ENCODE results near the gene KCNJ16.

KCNJ16 gene

DNA sequence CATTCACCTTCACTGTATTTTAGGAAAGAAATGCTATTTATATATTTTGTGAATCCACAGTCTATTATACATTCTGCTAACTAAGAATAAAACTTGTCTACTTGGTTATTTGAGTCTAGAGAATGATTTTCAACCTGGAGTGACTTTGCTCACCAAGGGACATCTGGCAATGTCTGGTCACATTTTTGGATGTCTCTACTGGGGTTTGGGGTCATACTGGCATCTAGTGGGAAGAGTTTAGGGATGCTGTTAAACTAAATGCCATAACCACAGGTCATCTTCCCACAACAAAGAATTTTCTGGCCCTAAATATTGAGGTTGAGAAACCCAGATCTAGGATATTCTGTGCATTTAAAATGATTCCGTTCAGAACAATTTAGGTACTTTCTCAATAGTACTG, 26.0 kb downstream of the KCNJ16 start:
- DNase-seq, result no peak

DNA sequence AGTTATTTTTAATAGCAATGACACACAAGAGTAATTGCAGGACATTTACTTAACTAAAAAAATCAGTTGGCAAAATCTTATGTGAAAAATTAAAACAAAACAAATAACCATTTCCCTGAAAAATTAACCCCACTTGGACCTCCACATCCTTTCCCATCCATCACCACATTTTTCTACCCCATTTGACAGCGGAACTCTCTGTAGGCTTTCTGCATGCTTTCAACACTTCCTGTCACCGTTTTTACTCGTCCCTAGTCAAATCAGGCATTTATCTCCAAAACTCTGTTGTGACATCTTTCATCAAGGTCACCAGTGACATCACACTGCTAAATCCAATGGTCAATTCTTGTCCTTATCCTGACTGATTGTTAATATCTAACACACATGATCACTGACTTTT, 27.5 kb downstream of the KCNJ16 start:
- peak; percentile 16 for DNase-seq

DNA sequence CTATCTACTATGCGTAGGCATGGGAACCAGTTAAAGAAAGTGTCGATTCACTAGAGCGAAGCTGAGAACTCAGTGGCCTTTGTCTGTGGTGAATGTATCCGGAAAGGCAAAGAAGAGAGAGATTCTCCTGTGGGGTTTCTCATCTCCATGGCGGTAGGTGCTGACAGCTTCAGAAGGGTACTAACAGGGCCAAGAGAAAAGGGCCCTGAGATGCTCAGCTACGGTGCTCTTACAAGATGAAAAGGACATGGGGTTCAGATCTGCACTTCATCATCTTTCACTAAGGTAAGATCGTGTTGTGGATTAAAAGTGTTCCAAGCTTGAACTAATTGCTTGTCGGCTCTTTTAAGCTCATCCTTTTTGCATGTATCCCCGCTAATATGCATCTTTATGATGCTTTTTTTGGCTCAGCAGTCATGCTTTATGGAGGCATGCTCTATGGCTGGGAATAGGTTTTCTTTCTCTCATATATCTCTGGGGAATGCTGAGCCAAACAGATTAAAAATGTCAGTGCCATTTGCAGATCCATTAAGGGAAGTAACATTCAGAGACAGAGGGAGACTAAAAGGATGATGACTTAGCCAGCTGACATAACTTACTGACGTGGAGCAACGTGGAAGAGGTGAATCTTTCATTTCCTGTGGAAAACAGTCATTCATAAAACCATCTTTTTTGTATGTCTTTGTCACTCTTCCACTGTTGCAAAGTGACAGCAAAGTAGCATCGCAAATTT, 29.9 kb downstream of the KCNJ16 start:
- DNase-seq, result peak; percentile 40

DNA sequence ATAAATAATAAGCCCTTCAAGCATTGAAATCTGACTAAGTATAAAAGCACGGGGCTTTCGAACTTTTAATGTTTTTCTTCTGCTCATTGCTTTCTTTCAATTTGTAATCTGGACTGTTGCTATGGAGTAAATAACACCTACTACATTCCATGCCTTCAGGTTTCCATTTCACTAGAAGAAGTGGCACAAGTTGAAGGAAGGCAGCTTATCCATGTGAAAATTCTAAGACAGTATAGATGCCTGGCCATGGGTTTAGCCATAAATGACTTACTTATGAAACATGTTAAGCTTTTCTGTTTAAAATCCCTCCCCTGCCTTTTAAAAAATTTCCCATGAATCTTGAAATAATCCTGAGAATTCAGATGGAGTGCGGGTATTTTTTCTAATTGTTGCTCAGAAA, 30.6 kb downstream of the KCNJ16 start:
- no peak for DNase-seq

DNA sequence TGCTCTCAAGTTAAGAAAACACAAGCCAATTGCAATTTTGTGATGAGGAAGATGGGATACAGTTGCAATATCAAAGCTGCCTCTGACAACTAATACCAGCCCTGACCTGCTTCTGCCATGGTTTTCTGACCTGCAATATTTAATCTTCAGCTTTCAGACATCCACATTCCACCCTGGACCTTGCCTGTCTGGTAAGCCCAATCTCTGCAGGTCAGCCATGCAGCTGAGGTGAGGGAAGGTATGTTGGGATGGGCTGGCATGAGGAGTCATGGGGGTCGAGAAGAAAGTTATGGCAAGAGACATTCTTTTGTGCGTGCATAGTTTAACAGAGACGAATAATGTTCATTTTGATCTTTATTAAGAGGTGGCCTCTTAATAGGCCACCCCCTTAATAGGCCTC, 31.5 kb downstream of the KCNJ16 start:
- DNase-seq, result no peak

DNA sequence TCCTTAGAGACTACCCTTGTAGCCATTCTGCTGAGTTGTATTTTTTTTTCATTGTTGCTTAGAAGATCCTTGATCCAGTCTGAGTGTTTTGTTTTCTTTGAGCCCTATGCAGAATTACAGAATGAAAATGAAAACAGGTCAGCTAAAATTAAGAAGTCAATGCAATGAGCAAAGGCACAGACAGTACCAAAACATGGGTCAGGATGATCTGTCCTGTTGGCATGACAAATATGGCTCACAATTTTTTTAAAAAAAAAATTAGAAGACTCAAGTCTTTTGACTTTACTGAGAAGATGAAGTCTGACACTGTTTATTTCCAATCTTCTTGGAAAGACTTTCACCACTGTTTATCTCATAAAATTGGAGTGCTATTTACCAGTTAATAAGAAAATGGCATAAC, 32.4 kb downstream of the KCNJ16 start:
- no peak for DNase-seq

DNA sequence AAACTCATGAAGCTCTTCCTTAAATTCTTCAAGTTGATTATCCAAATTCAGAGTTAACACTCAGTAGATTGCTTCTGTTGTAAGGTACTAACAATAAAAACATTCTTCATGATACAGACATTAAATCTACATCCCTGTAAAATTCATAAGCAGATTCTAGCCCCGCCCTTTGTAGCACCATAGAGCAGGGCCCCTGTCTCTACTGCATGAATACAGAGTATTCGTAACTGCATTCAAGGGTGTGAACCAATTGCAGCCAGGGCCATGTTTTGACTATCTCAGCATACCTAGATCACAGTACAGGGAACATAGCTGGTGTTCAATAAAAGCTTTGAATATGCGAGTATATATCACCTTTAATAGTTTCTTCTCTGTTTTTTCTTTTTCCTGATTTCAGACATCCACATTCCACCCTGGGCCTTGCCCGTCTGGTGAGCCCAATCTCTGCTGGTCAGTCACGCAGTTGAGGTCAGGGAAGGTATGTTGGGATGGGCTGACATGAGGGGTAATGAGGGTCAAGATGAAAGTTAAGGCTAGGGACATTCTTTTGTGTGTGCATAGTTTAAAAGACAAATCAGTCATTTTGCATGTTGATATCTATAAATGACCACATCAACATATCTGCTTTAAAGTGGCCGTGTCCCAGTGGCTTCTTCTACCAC, 33.0 kb downstream of the KCNJ16 start:
- DNase-seq, result no peak

DNA sequence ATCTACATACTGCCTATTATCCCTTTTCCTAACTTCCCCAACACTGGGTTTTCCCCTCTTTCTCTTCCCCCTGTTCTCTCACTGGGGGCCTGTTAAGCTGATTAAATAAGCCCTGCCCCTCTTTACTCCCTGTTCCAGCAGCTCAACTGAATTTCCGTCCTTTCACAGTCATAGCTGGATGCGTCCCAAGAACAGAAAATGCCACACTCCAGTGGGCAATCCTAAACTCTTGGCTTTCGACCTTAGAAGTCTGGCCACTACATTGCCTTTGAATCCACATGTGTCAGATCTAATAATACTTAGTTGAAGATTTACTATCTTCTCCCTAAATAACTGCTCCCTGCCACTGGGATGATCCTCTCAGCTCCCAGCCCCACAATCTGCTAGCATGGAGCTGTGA, 34.5 kb downstream of the KCNJ16 start:
- DNase-seq, result no peak

DNA sequence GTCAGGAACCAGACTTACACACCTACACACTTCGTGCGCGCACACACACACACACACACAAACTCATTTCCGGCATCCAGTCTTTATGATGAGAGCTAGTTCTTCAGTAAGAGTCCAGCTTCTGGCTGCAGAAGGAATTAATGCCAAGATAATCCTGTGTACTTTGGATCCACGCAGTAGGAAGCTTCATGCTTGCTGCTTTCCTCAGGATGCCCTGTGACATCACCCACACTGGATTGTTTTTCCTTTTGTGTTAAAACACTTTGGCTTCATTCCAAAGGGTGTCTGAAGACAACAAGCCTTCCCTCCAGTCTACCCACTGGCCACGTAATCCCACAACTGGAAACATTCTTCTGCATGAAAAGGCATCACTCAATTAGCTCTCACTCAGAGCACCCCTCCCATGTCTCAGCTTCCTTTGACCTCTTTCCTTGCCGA, 35.4 kb downstream of the KCNJ16 start:
- no peak for DNase-seq

DNA sequence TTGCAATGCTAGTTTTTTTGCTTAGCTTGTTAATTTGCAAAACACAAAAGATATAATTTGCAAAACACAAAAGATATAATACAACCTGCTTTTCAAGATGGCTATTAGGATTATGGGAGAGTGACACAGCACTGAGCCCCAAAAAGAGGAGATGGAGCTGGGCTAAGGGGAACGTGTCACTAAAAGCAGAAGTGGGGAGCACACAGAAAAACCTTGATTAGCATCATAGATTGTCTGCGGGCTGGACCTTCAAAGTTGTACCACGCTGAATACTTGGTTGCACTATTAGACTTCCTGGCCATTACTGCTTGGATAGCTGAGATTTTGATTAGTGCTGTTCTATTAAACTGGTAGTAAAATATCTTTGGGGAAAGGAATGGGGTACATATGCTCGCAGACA, 36.2 kb downstream of the KCNJ16 start:
- DNase-seq, result no peak

DNA sequence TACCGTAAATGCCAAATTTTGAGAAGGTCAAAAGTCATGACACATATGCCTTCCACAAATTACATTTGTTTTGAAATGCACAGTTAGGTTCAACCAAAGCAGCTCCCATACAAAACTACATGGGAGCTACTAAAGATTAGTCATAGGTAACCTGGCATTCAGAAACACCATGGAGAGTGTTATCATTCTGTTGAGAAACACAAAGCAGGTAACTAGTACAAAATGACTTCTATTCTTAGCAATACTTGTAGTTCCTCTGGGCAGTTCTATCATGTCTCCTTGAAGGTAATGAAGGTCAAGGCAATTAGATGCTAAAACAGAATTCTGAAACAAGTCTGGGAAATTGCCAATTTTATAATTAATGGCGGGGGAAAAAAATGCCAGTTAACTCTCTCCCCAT, 39.4 kb downstream of the KCNJ16 start:
- DNase-seq, result no peak

DNA sequence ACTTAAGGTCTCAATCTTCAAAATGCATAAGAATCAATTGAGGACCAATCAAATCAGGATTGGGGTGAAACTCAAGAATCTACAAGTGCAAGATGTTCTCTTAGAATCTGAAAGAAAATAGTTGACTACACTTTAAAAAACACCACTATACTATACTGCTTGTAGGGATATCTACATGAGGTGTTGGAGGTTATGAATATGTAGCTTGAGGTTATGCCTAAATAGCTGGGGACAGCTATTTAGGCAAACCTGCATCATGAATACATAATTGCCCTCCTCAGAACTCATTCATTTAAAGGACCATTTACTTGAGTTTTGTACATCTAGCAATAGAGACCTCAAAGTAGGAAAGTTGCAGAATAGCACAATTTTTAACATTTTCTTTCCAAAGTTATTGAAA, 40.1 kb downstream of the KCNJ16 start:
- no peak for DNase-seq

DNA sequence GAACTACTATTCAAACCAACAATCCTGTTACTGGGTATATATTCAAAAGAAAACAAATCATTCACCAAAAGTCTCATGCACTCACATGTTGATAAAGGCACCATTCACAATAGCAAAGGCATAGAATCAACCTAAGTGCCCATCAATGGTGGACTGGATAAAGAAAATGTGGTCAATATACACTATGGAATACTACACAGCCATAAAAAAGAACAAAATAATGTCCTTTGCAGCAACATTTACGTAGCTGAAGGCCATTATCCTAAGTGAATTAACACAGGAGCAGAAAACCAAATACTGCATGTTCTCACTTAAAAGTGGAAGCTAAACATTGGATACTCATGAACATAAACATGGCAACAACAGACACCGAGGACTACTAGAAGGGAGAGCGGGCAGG, 41.9 kb downstream of the KCNJ16 start:
- DNase-seq, result no peak

DNA sequence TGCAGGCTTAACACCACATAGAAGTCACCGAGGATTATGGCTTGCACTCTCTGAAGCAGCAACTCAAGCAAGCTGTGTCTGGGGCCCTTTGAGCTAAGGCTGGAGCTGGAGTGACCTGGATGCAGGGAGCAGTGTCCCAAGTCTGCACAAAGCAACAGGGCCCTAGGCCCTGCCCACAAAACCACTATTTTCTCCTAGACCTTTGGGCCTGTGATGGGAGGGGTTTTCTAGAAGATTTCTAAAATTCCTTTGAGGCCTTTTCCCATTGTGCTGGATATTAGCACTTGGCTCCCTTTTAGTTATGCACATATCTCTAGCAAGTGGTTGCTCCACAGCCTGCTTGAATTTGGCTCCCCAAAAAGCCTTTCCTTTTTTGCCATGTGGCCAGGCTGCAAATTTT, 44.5 kb downstream of the KCNJ16 start:
- no peak for DNase-seq

DNA sequence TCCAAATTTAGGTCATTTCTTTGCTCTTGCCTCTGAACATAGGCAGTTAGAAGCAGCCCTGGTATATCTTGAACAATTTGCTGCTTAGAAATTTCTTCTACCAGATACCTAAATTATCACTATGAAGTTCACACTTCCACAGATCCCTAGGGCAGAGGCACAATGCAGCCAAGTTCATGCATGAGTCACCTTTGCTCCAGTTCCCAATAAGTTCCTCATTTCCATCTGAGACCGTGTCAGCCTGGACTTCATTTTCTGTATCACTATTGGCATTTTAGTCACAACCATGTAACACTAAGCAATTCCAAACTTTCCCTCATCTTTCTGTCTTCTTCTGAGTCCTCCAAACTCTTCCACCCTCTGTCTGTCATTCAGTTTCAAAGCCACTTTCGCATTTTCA, 45.0 kb downstream of the KCNJ16 start:
- DNase-seq, result peak; percentile 88

DNA sequence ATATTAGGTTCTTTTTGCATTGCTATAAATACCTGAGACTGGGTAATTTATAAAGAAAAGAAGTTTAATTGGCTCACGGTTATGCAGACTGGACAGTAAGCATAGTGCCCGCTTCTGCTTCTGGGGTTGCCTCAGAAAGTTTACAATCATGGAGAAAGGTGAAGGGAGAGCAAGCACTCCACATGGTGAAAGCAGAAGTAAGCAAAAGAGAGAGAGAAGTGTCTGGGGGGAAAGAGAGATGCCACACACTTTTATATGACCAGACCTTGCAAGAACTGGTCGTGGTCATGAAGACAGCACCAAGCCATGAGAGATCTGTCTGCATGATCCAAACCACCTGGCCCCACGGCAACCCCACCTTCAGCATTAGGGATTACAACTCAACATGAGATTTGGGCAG, 45.4 kb downstream of the KCNJ16 start:
- DNase-seq, result peak; percentile 23

DNA sequence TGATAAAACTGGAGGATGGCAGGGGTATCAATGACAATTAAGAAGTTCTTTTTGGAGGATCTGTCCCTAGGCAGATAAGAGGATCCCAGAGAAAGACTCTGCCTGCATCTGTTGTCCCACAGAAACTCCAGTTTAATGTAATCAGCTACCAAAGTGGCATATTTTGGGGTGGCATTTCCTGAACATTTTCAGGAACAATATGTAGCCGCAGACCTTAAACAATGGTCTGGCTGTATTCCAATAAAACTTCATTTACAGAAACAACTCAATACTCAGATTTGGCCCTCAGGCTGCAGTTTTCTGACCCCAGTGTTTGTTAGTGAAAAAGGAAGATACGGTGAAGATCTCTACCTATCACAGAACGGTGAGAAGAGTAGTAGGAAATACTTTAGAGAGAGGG, 46.1 kb downstream of the KCNJ16 start:
- DNase-seq, result peak; percentile 31

DNA sequence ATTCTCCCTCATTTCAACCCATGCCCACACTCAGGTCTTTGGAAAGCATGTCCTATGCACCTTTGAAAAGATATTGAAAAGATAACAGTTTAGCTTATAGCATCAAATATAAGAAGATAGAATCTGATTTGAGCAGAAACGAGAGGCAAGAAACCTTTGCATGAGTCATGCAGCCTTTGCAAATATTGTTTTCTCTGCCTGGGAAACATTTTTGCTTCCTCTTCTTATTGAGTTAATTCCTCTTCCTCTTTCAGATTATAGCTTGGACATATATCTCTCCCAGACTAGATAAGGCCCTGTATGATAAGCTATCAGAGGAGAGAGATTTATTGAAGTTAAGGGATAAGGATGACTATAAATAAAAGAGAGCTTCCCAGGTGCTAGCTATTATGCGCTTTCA, 48.2 kb downstream of the KCNJ16 start:
- DNase-seq, result peak; percentile 76

DNA sequence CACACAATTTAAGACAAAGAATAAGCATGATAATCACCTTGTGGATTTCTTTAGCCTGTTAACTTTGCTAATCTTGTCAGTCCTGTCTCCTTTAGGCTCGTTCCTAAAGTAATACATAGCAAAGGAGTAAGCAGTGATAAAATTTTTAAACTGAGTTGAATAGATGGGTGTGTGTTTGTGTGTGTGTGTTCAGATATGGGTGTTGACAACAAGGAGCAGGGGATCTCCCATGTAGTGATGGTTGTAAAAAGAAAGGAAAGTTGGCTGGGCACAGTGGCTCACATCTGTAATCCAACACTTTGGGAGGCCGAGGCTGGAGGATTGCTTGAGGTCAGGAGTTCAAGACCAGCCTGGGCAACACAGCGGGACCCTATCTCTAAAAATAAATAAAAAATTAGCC, 49.7 kb downstream of the KCNJ16 start:
- DNase-seq, result no peak

DNA sequence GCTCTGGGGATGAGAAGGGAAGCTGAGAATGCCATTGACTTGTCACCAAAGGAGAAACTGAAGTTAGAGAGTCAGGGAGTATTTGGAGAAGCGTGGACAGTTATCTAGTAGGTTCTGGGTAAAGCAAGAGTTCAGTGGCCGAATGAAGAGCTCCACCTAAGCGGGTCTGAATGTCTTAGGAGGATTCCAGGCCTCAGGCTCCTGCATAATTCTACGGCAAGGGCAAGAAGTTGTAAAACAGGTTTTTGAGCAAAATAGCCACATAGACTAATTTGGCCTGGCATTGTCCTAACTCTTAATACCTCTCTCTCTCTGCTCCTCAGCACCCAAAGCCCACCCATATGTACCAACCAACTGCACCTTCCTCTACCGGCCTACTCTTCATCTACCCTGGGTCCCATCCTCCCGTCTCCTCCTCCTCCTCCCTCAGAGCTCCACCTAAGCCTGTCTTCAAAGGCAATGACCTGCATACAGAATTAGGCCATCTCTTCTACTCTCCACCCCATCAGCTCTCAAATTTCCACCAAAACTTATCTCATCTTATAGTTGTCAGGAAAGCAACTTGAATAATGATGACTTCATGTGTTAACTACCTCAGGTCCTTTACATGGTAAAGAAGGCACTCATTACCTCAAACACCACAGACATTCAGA, 52.3 kb downstream of the KCNJ16 start:
- DNase-seq, result no peak

DNA sequence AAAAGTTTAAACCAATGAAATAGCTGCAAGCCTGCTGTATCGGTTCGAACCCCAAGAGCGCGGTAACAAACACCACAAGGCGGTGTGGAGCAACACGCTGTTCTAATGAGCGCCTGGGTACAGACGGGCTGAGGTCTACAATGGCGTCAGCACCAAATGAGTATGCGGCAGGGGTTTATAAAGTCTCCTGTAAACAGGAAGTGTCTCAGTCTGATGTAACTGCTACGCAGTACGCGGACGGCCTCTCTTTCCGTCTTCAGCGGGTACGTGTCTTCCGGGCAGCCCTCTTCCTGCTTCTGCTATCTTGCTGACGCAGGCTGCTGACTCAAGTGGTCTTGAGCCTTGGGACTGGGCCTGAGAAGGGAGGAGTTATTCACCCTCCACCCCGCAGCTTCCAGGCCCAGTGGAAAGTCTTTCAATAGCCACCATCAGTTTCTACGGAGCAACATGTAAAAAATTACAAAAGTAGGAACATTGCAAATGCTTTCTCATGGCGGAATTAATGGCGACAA, 53.8 kb downstream of the KCNJ16 start:
- DNase-seq, result no peak

DNA sequence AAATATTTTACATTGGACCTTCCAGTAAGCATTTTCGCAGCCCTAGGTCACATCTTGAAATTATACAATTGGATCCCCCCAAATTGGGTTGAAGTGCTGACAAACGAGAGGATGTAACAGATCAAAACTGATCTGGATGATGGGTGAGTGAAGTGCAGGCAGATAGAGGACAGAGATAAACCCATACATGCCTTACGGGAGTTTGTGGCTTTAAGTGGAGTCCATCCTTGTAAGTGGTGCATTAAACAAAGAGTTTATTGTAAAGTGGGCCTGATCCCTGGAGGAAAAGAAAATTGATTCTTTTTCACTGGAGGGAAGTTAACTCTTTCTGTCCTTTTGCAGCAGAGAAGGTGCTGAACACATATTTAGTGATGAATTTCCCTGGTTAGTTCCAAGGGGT, 55.3 kb downstream of the KCNJ16 start:
- DNase-seq, result no peak

DNA sequence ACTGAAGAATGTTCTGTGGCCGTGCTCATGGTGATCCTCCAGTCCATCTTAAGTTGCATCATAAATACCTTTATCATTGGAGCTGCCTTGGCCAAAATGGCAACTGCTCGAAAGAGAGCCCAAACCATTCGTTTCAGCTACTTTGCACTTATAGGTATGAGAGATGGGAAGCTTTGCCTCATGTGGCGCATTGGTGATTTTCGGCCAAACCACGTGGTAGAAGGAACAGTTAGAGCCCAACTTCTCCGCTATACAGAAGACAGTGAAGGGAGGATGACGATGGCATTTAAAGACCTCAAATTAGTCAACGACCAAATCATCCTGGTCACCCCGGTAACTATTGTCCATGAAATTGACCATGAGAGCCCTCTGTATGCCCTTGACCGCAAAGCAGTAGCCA, 57.5 kb downstream of the KCNJ16 start:
- no peak for DNase-seq

DNA sequence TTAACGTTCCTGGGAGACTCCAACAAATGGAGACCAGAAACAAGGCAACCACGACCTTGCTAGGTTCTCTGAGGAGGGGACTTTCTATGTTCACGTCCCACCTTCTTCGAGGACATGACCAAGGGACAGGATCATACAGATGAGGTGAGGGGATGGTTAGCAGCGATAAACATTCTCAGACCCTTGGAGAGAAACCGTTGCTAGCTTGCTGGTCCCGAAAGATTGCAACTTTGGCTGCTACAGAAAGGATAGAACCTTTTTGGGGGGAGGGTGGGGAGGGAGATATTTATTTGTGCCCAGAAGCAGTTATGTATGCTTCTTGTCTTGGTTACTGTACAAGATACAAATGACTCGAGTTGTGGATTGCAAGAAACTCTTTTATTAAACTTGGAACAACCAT, 59.0 kb downstream of the KCNJ16 start:
- no peak for DNase-seq

Measured in suppressor macrophage treated with lipopolysaccharide for 4 hours (primary cell).